Measurements from ENCODE around the gene JPH3. TPM values are rescaled to one million over a fixed set of nuclear protein-coding genes. Genes with fewer than 3 reads are reported as not detected.

JPH3 gene
- total RNA-seq, 1 experiment from 2014 or later = 32.7 TPM

DNA sequence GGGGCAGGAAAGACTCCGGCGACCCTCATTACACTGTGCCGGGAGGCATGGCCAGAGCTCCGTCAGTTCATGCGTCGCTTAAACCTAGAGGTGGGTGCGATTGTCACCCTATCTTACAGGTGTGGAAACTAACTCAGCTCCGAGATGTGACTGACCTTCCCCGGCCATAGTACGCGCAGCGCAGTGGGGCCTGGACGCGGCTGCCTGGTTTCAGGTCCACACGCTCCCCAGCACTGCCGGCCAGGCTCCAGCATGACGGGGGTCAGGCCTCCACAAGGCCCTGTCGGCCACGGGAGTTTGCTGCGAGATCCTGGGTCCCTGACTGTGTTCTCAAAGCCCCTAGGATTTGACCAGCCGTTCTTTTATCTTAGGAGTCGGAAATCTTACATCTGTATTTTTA, 34.4 kb downstream of the JPH3 start:
- Histone ChIP-seq H2AFZ (ENCODE audit: low read length) (no peak overlapping the region), H3K9ac (ENCODE audit: extremely low read depth, insufficient read length, low read length) (no peak overlapping the region), H2BK20ac (ENCODE audit: low read depth, low read length, poor library complexity, severe bottlenecking) (no peak overlapping the region), H3K27ac (ENCODE audit: insufficient read length, low read depth, low read length) (no peak overlapping the region), H2BK15ac (ENCODE audit: low read depth, low read length) (no peak overlapping the region), H3T11ph (ENCODE audit: low read length) (no peak overlapping the region), H2BK120ac (ENCODE audit: low read depth, low read length, poor library complexity, severe bottlenecking) (no peak overlapping the region), H3K79me1 (ENCODE audit: insufficient read depth, low read depth, low read length, poor library complexity, severe bottlenecking) (peaks cover 2% of the 10 kb centered on the region), H4K91ac (ENCODE audit: insufficient read length, low read depth, low read length) (no peak overlapping the region), H3K23ac (ENCODE audit: insufficient read length, low read depth, low read length) (no peak overlapping the region), H3K4me2 (ENCODE audit: insufficient read depth, insufficient read length, low read length) (no peak overlapping the region), H3K23me2 (ENCODE audit: insufficient read length, low read depth, low read length, poor library complexity, severe bottlenecking) (no peaks in the 10 kb centered on the region), H3K14ac (ENCODE audit: insufficient read depth, low read length) (no peak overlapping the region), H2BK5ac (ENCODE audit: insufficient read length, low read length) (no peak overlapping the region), H3K9me3 (ENCODE audit: control insufficient read depth, low read depth, low read length) (no peaks in the 10 kb centered on the region), H3K79me2 (ENCODE audit: insufficient read depth, low read length) (no peaks in the 10 kb centered on the region), H3K18ac (ENCODE audit: insufficient read length, low read depth, low read length) (no peak overlapping the region), H4K5ac (ENCODE audit: insufficient read length, low read depth, low read length) (no peak overlapping the region), H3K27me3 (ENCODE audit: insufficient read depth, low read length) (no peaks in the 10 kb centered on the region), H2BK12ac (ENCODE audit: insufficient read length, low read depth, low read length) (no peak overlapping the region), H3K56ac (ENCODE audit: insufficient read length, low read depth, low read length) (no peak overlapping the region), H4K20me1 (ENCODE audit: control insufficient read depth, insufficient read depth, insufficient read length) (no peaks in the 10 kb centered on the region), H4K8ac (replicated peaks; ENCODE audit: insufficient read length, low read depth, low read length) (no peak overlapping the region), H3K4ac (ENCODE audit: low read depth, low read length) (no peak overlapping the region), H2AK5ac (ENCODE audit: insufficient read length, low read length) (no peak overlapping the region), H3K4me1 (ENCODE audit: insufficient read depth, low read length) (no peaks in the 10 kb centered on the region)
- Mint-ChIP-seq H3K27ac (no peak overlapping the region), H3K27me3 (ENCODE audit: low read depth) (no peaks in the 10 kb centered on the region), H3K36me3 (ENCODE audit: insufficient read depth in 1 of 3, low read depth in 3 of 3) (no peaks in the 10 kb centered on the region; a peak in 1 of 7 replicates), H3K4me1 (peaks cover 8 to 12% of the 10 kb centered on the region in 2 experiments), H3K4me3 (no peak overlapping the region), H3K9me3 (no peaks in the 10 kb centered on the region)
- TF ChIP-seq, protein P1, sequence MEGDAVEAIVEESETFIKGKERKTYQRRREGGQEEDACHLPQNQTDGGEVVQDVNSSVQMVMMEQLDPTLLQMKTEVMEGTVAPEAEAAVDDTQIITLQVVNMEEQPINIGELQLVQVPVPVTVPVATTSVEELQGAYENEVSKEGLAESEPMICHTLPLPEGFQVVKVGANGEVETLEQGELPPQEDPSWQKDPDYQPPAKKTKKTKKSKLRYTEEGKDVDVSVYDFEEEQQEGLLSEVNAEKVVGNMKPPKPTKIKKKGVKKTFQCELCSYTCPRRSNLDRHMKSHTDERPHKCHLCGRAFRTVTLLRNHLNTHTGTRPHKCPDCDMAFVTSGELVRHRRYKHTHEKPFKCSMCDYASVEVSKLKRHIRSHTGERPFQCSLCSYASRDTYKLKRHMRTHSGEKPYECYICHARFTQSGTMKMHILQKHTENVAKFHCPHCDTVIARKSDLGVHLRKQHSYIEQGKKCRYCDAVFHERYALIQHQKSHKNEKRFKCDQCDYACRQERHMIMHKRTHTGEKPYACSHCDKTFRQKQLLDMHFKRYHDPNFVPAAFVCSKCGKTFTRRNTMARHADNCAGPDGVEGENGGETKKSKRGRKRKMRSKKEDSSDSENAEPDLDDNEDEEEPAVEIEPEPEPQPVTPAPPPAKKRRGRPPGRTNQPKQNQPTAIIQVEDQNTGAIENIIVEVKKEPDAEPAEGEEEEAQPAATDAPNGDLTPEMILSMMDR (conservative IDR thresholded peaks at IDR 0.05) = no peak; the same call in 2 of the 3 replicates
- DNase-seq = no peak
- no CpG with 5 or more reads among the region's 22 CpGs for WGBS (ENCODE audit: extremely low coverage, insufficient read length, low lambda C conversion rate)

All from H9 (cell line).